Prostate gland (tissue), 2 donors: ENCODE measurements around the gene TBL3. TPM values are rescaled to one million over a fixed set of nuclear protein-coding genes. Genes with fewer than 3 reads are reported as not detected.

Experiments
- DNase-seq: peaks from one replicate; pipeline ENCODE4 v3.0.0-alpha.2; 2019; ENCODE audit warnings: low spot score
- H3K27ac ChIP-seq, 2 donors: fragments of 200-600 bp; sonication (generic); 2 replicates each; pipeline ENCODE4 v1.5.1; 2017 to 2019
- H3K27me3 ChIP-seq: fragments of 200-600 bp; sonication (generic); replicated peaks from 2 replicates; pipeline ENCODE4 v1.5.1; 2019; ENCODE audit not compliant: insufficient read depth
- H3K36me3 ChIP-seq, 2 donors: fragments of 200-600 bp; sonication (generic); 1 replicate in 1 of 2; 2 replicates in 1 of 2; pipeline versions ENCODE4 v1.5.1 to v1.8.1; 2017 to 2019
- H3K4me1 ChIP-seq: fragments of 200-600 bp; sonication (generic); replicated peaks from 2 replicates; pipeline ENCODE4 v1.5.1; 2019
- H3K4me3 ChIP-seq, 2 donors: fragments of 200-600 bp; sonication (generic); 2 replicates each; pipeline ENCODE4 v1.5.1; 2017 to 2019
- H3K9me3 ChIP-seq: fragments of 200-600 bp; sonication (generic); 2 replicates; pipeline ENCODE4 v1.5.1; 2017
- POLR2A ChIP-seq: fragments of 450-650 bp; IDR thresholded peaks from one replicate; pipeline ENCODE4 v1.6.1; 2016; ENCODE audit warnings: antibody characterized with exemption, mild to moderate bottlenecking
- POLR2AphosphoS5 ChIP-seq: sonication (generic); formaldehyde crosslinking; IDR thresholded peaks from one replicate; pipeline ENCODE4 v1.6.1; 2017; ENCODE audit warnings: antibody characterized with exemption
- WGBS: methylation state at CpG from one replicate; pipeline ENCODE4 v1.1.5; 2018; 5-methylcytosine and 5-hydroxymethylcytosine counted together
- intact Hi-C: fragments of 100-400 bp; cut with DNase I; formaldehyde crosslinking; loops from one replicate; pipeline ENCODE4 v1.14.2; 2022
- total RNA-seq, 2 donors: library from RNA; depleted of rRNA; stranded (reverse); fragments of >200 nt; gene quantifications; one replicate each; pipeline ENCODE4 v1.1.0, GENCODE V29; 2016
- TF ChIP-seq, protein P1 (sequence below), 4 experiments: fragments of 200-600 bp in 2 of 4; fragments of 450-650 bp in 2 of 4; sonication (generic) in 2 of 4; IDR thresholded peaks; 1 replicate in 3 of 4; 2 replicates in 1 of 4; pipeline ENCODE4 v1.5.1; 2016 to 2019; ENCODE audit warnings: antibody characterized with exemption in 4 of 4, mild to moderate bottlenecking in 2 of 4, moderate library complexity in 2 of 4

TBL3 gene
- total RNA-seq, 2 donors from 2014 or later: 54.3 to 57.1 TPM

DNA sequence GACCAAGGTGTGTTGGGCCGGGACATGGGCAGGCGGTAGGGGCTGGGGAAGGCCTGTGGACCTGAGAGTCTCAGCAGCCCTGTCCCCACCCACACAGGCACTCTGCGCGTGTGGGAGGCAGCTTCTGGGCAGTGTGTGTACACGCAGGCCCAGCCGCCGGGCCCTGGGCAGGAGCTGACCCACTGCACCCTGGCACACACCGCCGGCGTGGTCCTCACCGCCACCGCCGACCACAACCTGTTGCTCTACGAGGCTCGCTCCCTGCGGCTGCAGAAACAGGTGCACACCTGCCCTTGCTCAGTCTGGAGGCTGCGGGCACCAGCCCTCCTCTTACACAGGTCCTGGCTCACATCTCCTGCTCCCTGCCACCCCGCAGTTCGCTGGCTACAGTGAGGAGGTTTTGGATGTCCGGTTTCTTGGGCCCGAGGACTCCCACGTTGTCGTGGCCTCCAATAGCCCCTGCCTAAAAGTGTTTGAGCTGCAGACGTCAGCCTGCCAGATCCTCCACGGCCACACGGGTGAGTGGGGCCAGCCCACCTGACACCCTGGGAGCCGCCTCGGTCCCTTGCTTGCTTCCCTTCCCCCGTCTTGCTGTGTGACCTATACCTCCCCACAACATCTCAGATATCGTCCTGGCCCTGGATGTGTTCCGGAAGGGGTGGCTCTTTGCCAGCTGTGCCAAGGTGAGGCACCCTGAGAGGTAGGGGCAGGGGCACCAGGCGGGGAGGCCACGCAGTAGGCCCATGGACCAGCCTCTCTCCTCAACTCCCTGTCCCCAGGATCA, 3.8 kb downstream of the TBL3 start:
- DNase-seq: no peak
- no peak overlapping the region for H3K27ac ChIP-seq
- 90% methylated on average over 33 of the region's 33 CpGs for WGBS
- H3K36me3 ChIP-seq: peaks cover 11 to 13% of the 10 kb centered on the region in 2 donors
- no peaks in the 10 kb centered on the region for H3K27me3 ChIP-seq
- no peak overlapping the region for H3K4me3 ChIP-seq
- intact Hi-C loops: no loop called here
- H3K4me1 ChIP-seq: peaks cover 6% of the 10 kb centered on the region
- no peaks in the 10 kb centered on the region for H3K9me3 ChIP-seq
- no peak for TF ChIP-seq POLR2AphosphoS5

DNA sequence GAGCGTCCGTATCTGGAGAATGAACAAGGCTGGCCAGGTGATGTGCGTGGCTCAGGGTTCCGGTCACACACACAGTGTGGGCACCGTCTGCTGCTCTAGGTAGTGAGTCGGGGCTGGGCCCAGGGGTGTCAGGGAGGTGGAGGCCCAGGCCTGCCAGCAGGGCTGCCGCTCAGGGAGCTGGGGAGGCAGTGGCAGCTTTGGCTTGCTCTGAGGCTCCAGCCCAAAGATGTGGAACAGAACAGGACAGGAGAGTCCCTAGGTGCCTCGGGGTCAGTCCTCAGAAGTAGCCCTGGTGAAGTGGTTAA, 4.3 kb downstream of the TBL3 start:
- Histone ChIP-seq H3K4me3 (no peak overlapping the region), H3K27me3 (no peaks in the 10 kb centered on the region), H3K36me3 (peaks cover 11 to 13% of the 10 kb centered on the region in 2 donors), H3K9me3 (no peaks in the 10 kb centered on the region), H3K4me1 (peaks cover 6% of the 10 kb centered on the region), H3K27ac (no peak overlapping the region)
- WGBS: 96% methylated on average over 4 of the region's 8 CpGs
- intact Hi-C loops: no loop called here
- no peak for DNase-seq
- TF ChIP-seq POLR2AphosphoS5 (no peak), POLR2A (no peak)
- TF ChIP-seq, protein P1, sequence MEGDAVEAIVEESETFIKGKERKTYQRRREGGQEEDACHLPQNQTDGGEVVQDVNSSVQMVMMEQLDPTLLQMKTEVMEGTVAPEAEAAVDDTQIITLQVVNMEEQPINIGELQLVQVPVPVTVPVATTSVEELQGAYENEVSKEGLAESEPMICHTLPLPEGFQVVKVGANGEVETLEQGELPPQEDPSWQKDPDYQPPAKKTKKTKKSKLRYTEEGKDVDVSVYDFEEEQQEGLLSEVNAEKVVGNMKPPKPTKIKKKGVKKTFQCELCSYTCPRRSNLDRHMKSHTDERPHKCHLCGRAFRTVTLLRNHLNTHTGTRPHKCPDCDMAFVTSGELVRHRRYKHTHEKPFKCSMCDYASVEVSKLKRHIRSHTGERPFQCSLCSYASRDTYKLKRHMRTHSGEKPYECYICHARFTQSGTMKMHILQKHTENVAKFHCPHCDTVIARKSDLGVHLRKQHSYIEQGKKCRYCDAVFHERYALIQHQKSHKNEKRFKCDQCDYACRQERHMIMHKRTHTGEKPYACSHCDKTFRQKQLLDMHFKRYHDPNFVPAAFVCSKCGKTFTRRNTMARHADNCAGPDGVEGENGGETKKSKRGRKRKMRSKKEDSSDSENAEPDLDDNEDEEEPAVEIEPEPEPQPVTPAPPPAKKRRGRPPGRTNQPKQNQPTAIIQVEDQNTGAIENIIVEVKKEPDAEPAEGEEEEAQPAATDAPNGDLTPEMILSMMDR (IDR thresholded peaks at IDR 0.05): no peak

DNA sequence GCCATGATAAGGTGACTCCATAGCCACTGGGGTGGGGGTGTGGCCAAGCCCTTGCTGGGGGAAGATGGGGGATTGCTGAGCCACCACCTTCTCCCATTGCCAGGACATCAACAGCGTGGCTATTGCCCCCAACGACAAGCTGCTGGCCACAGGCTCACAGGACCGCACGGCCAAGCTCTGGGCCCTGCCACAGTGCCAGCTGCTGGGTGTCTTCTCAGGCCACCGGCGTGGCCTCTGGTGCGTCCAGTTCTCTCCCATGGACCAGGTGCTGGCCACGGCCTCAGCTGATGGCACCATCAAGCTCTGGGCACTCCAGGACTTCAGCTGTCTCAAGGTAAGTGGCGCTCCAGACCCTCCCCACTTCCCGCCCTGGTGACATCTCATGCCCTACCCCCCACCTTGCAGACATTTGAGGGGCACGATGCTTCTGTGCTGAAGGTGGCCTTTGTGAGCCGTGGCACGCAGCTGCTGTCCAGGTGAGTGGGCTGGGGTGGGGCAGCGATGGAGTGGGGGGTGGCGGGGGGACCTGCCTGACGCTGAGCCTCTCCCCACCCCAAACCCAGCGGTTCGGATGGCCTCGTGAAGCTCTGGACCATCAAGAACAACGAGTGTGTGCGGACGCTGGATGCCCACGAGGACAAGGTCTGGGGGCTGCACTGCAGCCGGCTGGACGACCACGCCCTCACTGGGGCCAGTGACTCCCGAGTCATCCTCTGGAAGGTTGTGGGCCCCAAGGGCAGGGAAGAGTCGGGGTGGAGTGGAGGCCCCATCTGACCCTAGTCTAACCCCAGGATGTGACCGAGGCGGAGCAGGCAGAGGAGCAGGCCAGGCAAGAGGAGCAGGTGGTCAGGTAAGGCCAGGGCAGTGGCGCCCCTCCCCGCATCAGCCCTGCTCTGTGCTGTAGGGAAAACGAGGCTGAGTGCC, 5.4 kb downstream of the TBL3 start:
- no peak for DNase-seq
- Histone ChIP-seq H3K9me3 (no peaks in the 10 kb centered on the region), H3K27ac (peak overlapping the region in 1 of 2 donors; percentile 77), H3K4me1 (peaks cover 6% of the 10 kb centered on the region), H3K27me3 (no peaks in the 10 kb centered on the region), H3K4me3 (no peak overlapping the region), H3K36me3 (peaks cover 11 to 13% of the 10 kb centered on the region in 2 donors)
- TF ChIP-seq, protein P1 (IDR thresholded peaks at IDR 0.05): no peak
- TF ChIP-seq POLR2A: no peak
- TF ChIP-seq POLR2AphosphoS5: no peak
- WGBS: 90% methylated on average over 33 of the region's 33 CpGs
- intact Hi-C loops: no loop called here

DNA sequence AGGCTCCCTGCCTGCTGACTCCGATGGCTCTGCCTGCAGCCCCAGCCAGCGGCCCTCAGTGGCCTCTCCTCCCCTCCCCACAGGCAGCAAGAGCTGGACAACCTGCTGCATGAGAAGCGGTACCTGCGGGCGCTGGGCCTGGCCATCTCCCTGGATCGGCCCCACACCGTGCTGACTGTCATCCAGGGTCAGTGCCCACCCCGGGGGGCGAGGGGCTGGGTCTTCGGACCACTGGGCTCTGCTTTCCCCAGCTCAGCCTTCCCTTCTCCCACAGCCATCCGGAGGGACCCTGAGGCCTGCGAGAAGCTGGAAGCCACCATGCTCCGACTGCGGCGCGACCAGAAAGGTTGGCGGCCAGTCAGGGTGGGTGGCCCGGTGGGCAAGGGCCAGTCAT, 6.0 kb downstream of the TBL3 start:
- no peak for TF ChIP-seq POLR2A
- TF ChIP-seq POLR2AphosphoS5: no peak
- TF ChIP-seq, protein P1 (IDR thresholded peaks at IDR 0.05): no peak
- no peak overlapping the region for H3K4me3 ChIP-seq
- H3K27ac ChIP-seq: peak overlapping the region in 1 of 2 donors; percentile 77
- no peak for DNase-seq
- H3K4me1 ChIP-seq: peaks cover 2% of the 10 kb centered on the region
- 92% methylated on average over 18 of the region's 18 CpGs for WGBS
- H3K36me3 ChIP-seq: peaks cover 11 to 13% of the 10 kb centered on the region in 2 donors
- no peaks in the 10 kb centered on the region for H3K27me3 ChIP-seq
- intact Hi-C loops: no loop called here
- H3K9me3 ChIP-seq: no peaks in the 10 kb centered on the region

DNA sequence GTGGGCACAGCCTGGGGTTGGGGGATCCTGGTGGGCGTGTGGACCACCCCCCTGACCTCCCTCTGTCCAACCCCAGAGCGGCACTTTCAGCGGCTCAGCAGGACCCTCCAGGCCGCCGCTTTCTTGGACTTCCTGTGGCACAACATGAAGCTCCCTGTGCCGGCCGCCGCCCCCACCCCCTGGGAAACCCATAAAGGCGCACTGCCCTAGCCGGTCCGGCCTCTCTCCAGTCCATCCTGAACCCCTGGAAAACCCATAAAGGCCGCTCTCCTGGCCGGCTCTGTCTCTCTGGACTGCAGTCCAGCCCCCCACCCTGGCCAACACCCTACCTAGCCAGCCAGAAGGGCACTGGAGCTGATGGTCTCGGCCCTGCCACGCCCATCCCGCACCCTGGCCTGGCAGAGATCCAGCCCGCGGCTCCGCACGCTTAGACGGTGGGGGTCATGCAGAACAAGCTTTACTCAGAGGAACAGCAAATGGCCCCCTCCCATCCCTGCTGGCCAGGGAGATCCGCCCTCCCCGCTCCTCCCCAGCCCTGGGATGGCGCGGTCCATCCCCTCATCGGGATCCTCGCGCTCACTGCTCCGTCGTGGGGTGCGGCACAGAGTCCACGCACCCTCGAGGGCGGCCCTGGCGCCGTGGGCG, 6.7 kb downstream of the TBL3 start:
- peak overlapping the region; percentile 15 to 35 for H3K4me3 ChIP-seq
- no peaks in the 10 kb centered on the region for H3K4me1 ChIP-seq
- H3K27me3 ChIP-seq: no peaks in the 10 kb centered on the region
- peaks cover 11 to 13% of the 10 kb centered on the region in 2 donors for H3K36me3 ChIP-seq
- WGBS: 71% methylated on average over 37 of the region's 37 CpGs
- peak; percentile 66 for DNase-seq
- TF ChIP-seq POLR2A (no peak), POLR2AphosphoS5 (peak; percentile 44)
- TF ChIP-seq, protein P1 (IDR thresholded peaks at IDR 0.05): no peak
- intact Hi-C loops: no loop called here
- no peaks in the 10 kb centered on the region for H3K9me3 ChIP-seq
- H3K27ac ChIP-seq: peak overlapping the region; percentile 52 to 77
